Measurements from ENCODE around the gene HOXA6. TPM values are rescaled to one million over a fixed set of nuclear protein-coding genes. Genes with fewer than 3 reads are reported as not detected.

HOXA6 gene
- total RNA-seq, 1 experiment from 2014 or later: 12.7 TPM

GRCh38 chr7:27112361-27112760 lies 35.2 kb downstream of the HOXA6 start (continued):
- TF ChIP-seq, protein P1, sequence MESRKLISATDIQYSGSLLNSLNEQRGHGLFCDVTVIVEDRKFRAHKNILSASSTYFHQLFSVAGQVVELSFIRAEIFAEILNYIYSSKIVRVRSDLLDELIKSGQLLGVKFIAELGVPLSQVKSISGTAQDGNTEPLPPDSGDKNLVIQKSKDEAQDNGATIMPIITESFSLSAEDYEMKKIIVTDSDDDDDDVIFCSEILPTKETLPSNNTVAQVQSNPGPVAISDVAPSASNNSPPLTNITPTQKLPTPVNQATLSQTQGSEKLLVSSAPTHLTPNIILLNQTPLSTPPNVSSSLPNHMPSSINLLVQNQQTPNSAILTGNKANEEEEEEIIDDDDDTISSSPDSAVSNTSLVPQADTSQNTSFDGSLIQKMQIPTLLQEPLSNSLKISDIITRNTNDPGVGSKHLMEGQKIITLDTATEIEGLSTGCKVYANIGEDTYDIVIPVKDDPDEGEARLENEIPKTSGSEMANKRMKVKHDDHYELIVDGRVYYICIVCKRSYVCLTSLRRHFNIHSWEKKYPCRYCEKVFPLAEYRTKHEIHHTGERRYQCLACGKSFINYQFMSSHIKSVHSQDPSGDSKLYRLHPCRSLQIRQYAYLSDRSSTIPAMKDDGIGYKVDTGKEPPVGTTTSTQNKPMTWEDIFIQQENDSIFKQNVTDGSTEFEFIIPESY (IDR thresholded peaks at IDR 0.05; ENCODE audit: extremely low read depth, insufficient replicate concordance, low read length): no peak
- TF ChIP-seq EGR1 (IDR thresholded peaks at IDR 0.05; ENCODE audit: low read depth): no peak
- TF ChIP-seq REST (IDR thresholded peaks at IDR 0.05; ENCODE audit: low read depth): no peak

GRCh38 chr7:27111751-27112277 lies 35.8 kb downstream of the HOXA6 start:
- peaks cover 20% of the 10 kb centered on the region for H3K79me2 ChIP-seq (ENCODE audit: insufficient read depth, low read length)
- peak overlapping the region; percentile 98 for H3K4me2 ChIP-seq (ENCODE audit: low read length)
- H3K9ac ChIP-seq (ENCODE audit: low read length): peak overlapping the region; percentile 70
- no peaks in the 10 kb centered on the region for H3K36me3 ChIP-seq (ENCODE audit: control insufficient read depth in 1 of 2, insufficient read depth in 2 of 2, low read length in 2 of 2)
- no TSS peak for BruUV-seq (replicated peaks)
- TF ChIP-seq ATF3 (IDR thresholded peaks at IDR 0.05) (no peak), RAD21 (IDR thresholded peaks at IDR 0.05; ENCODE audit: low read depth) (no peak), SIN3A (IDR thresholded peaks at IDR 0.05; ENCODE audit: low read depth) (no peak), FOSL1 (IDR thresholded peaks at IDR 0.05; ENCODE audit: low read depth) (no peak), EZH2phosphoT487 (IDR thresholded peaks at IDR 0.05; ENCODE audit: borderline replicate concordance) (no peak), POLR2AphosphoS5 (IDR thresholded peaks at IDR 0.05; ENCODE audit: low read depth, low read length) (no peak), REST (IDR thresholded peaks at IDR 0.05; ENCODE audit: low read depth) (no peak), JUND (IDR thresholded peaks at IDR 0.05) (no peak), EGR1 (IDR thresholded peaks at IDR 0.05; ENCODE audit: low read depth) (no peak), SP1 (IDR thresholded peaks at IDR 0.05; ENCODE audit: low read depth) (no peak), ZFX (IDR thresholded peaks at IDR 0.05) (no peak)
- TF ChIP-seq, protein P1 (IDR thresholded peaks at IDR 0.05; ENCODE audit: extremely low read depth, insufficient replicate concordance, low read length): no peak
- ChIA-PET CTCF (no interaction called here), POLR2A (interaction anchor here (1.0 kb wide), 1 partner anchor 16 kb away, joined by 4 read pairs; the partner anchor contains the start of gene HOXA1), RAD21 (ENCODE audit: low non-redundant PET in 1 of 2, low total read pairs in 2 of 2, uncharacterized antibody in 2 of 2, unreplicated experiment in 2 of 2) (no interaction called here)
- H4K20me1 ChIP-seq (ENCODE audit: insufficient read depth): no peaks in the 10 kb centered on the region
- no peak overlapping the region for H2AFZ ChIP-seq (ENCODE audit: low read depth, low read length, poor library complexity, severe bottlenecking)
- intact Hi-C loops (cut with micrococcal nuclease): no loop called here
- H3K4me3 ChIP-seq (replicated peaks in 1 of 2; ENCODE audit: low read depth in 1 of 2, low read length in 2 of 2): peak overlapping the region in 1 of 2 experiments; percentile 74; a peak in 2 of 4 replicates
- peak overlapping the region; percentile 28 for H3K27ac ChIP-seq (ENCODE audit: low read depth, low read length)
- no peaks in the 10 kb centered on the region for H3K9me2 ChIP-seq (ENCODE audit: insufficient read depth)
- ATAC-seq (no peak), DNase-seq (ENCODE audit: low read depth, low spot score) (no peak)
- H3K4me1 ChIP-seq (ENCODE audit: control insufficient read depth in 1 of 2, insufficient read depth in 2 of 2, low read length in 2 of 2): peaks cover 50 to 56% of the 10 kb centered on the region in 2 experiments
- H3K9me3 ChIP-seq (ENCODE audit: control insufficient read depth in 1 of 2, insufficient read depth in 1 of 2, low read depth in 1 of 2, low read length in 2 of 2): no peaks in the 10 kb centered on the region
- H3K27me3 ChIP-seq (ENCODE audit: insufficient read depth, low read length): no peaks in the 10 kb centered on the region

All from HCT116 (cell line).